ENCODE results near the gene ADAP1. TPM values are rescaled to one million over a fixed set of nuclear protein-coding genes. Genes with fewer than 3 reads are reported as not detected.
"Not testable (repeated sequence)": the region's sequence is repeated elsewhere in the genome, so short reads cannot be mapped to it uniquely, and the experiment has no call there.

ADAP1 gene
- total and polyA plus RNA-seq, 8 donors, result 2.2 to 169 (median 22.6) TPM

DNA sequence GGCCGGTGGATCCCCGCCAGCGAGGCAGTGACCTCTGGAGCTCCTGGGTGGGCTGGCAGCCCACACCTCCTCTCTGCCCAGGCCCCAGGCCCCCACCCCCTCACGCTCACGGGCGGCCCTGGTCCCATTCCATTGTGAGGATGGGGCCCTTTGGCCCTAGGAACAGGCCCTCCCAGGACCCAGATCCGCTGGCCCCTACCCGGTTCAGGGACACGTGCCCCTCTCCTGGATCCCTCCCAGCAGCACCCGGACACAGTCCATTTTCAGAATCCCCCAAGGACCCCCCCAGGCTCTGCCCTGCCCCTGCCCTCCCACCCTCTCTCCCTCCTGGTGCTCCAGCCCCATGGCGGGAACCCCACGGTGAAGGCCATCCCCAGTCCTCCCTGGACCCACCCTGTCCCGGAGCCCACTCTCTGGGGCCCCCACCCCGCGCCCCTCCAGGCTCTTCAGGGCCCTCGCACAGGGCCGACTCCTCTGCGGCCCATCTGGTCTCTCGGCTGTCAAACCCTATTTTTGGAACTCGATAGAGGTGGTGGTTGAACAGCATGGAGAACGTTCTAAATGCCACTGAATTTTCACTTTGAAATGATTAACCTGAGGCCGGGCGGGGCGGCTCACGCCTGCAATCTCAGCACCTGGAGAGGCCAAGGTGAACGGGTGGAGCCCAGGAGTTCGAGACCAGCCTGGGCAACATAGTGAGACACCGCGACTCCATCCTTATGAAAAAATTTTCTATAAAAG lies 8.1 kb downstream of the ADAP1 start:
- Histone ChIP-seq H3K9me3 (no peaks in the 10 kb centered on the region), H3K36me3 (peaks cover 0 to 8% (median 0%) of the 10 kb centered on the region in 4 donors), H3K27ac (peak overlapping the region; percentile 77 to 90 (median 85)), H3K4me1 (peaks cover 0 to 45% (median 14%) of the 10 kb centered on the region in 4 donors), H3K27me3 (peaks cover 0 to 8% (median 0%) of the 10 kb centered on the region in 3 donors), H3K4me3 (no peak overlapping the region)
- intact Hi-C loops (cut with DNase I; ENCODE audit: low total_unique reads), result no loop called here
- 44 to 70% (median 49%) methylated on average over 24 to 29 of the region's 29 CpGs for WGBS, 5 donors
- DNase-seq, result peak; percentile 45 to 78
- TF ChIP-seq EP300 (IDR thresholded peaks at IDR 0.05) (no peak), POLR2AphosphoS5 (IDR thresholded peaks at IDR 0.05) (no peak), POLR2A (IDR thresholded peaks at IDR 0.05) (no peak)
- TF ChIP-seq, protein P1, sequence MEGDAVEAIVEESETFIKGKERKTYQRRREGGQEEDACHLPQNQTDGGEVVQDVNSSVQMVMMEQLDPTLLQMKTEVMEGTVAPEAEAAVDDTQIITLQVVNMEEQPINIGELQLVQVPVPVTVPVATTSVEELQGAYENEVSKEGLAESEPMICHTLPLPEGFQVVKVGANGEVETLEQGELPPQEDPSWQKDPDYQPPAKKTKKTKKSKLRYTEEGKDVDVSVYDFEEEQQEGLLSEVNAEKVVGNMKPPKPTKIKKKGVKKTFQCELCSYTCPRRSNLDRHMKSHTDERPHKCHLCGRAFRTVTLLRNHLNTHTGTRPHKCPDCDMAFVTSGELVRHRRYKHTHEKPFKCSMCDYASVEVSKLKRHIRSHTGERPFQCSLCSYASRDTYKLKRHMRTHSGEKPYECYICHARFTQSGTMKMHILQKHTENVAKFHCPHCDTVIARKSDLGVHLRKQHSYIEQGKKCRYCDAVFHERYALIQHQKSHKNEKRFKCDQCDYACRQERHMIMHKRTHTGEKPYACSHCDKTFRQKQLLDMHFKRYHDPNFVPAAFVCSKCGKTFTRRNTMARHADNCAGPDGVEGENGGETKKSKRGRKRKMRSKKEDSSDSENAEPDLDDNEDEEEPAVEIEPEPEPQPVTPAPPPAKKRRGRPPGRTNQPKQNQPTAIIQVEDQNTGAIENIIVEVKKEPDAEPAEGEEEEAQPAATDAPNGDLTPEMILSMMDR (IDR thresholded peaks at IDR 0.05), result no peak

DNA sequence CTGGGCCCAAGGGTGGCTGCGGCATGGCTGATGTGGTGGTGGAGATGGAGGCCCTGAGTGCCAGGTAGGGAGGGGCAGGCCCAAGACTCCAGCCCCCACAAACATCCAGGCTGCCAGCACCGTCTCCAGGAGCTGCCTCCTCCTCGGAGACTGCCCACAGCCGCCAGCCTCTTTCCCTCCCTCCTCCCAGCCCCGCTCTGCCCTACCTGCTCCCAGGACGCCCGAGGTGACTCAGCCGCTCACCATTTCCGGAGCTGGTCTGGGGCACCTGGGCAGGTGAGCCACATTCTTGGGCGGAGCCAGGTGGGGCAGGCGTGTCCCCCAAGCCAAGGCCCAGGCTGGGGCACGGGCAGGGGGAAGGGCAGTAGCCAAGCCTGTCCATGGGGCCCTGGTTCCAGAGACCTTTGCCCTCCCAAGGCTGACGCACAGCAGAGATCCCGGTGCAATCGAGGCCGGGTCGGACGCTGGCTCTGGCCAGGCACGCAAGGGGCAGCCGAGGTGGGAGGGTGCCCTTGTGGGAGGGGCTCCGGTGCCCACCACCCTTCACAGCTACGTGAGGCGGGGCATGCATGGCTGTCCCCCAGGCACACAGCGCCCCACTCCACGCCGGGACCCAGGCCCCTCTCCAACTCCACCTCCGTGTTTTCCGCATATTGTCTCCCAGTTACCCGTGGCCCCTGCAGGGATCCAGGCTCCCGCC lies 8.8 kb downstream of the ADAP1 start:
- WGBS, 5 donors, result 26 to 61% (median 36%) methylated on average over 21 to 30 of the region's 30 CpGs
- peaks cover 0 to 8% (median 0%) of the 10 kb centered on the region in 4 donors for H3K36me3 ChIP-seq
- H3K9me3 ChIP-seq, result peaks cover 0 to 5% (median 0%) of the 10 kb centered on the region in 4 donors
- TF ChIP-seq POLR2A (IDR thresholded peaks at IDR 0.05), result peak in 2 of 4 donors; percentile 43 to 64
- peak in 2 of 3 donors; percentile 88 to 95 for TF ChIP-seq POLR2AphosphoS5 (IDR thresholded peaks at IDR 0.05)
- TF ChIP-seq, protein P1 (IDR thresholded peaks at IDR 0.05), result no peak
- peak overlapping the region; percentile 20 to 43 (median 28) for H3K4me3 ChIP-seq
- H3K27me3 ChIP-seq, result peaks cover 0 to 8% (median 0%) of the 10 kb centered on the region in 3 donors
- peaks cover 0 to 45% (median 14%) of the 10 kb centered on the region in 4 donors for H3K4me1 ChIP-seq
- peak overlapping the region; percentile 77 to 90 (median 85) for H3K27ac ChIP-seq
- intact Hi-C loops (cut with DNase I; ENCODE audit: low total_unique reads), result no loop called here
- peak; percentile 94 to 96 for DNase-seq

DNA sequence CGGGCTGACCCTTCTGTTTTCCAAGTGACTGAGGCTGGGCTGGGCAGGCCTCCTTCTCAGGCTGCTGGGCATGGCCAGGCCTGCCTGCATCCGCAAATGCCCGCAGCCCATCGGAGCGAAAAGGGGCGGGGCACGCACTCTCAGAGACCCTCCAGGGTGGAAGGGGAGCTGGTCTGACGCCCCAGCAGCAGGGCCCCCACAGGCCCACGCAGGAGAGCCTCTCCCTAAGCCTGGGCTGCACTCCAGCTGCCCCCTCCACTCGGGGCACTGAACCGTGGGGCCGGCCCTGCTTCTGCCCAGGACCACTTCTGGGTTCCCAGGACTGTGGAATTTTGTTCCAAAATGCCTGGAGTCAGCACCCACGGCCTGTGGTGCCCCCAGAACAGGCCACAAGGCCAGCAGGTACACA lies 9.3 kb downstream of the ADAP1 start:
- H3K4me1 ChIP-seq, result peaks cover 0 to 40% (median 14%) of the 10 kb centered on the region in 4 donors
- H3K27me3 ChIP-seq, result peaks cover 0 to 8% (median 0%) of the 10 kb centered on the region in 3 donors
- peak overlapping the region; percentile 20 to 43 (median 28) for H3K4me3 ChIP-seq
- H3K9me3 ChIP-seq, result peaks cover 0 to 8% (median 0%) of the 10 kb centered on the region in 4 donors
- no peak for DNase-seq
- TF ChIP-seq EP300 (IDR thresholded peaks at IDR 0.05) (no peak), POLR2AphosphoS5 (IDR thresholded peaks at IDR 0.05) (no peak), POLR2A (IDR thresholded peaks at IDR 0.05) (no peak)
- TF ChIP-seq, protein P1 (IDR thresholded peaks at IDR 0.05), result no peak
- peaks cover 0 to 8% (median 0%) of the 10 kb centered on the region in 4 donors for H3K36me3 ChIP-seq
- peak overlapping the region; percentile 77 to 90 (median 85) for H3K27ac ChIP-seq
- WGBS, 5 donors, result 16 to 46% (median 31%) methylated on average over 4 to 13 of the region's 13 CpGs
- intact Hi-C loops (cut with DNase I; ENCODE audit: low total_unique reads), result no loop called here

DNA sequence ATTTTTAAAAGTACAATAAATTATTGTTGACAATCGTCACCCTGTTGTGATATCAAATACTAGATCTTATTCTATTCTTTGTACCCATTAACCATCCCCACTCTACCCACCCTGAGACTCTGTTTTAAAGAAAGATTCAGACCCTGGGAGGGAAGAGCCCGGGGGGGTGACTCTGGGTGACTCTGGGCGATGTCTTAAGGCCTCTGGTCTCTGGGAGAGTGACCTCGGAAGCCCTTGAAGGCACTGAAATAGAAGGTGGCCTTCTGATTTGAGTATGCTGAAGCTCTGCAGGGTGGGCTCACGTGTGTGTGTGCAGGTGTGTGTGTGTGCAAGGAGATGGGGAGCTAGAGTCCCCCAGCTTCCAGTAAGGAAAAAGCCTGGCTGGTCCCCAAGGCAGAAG lies 9.7 kb downstream of the ADAP1 start:
- DNase-seq, result no peak
- TF ChIP-seq, protein P1 (IDR thresholded peaks at IDR 0.05), result no peak
- TF ChIP-seq POLR2A (IDR thresholded peaks at IDR 0.05), result no peak
- TF ChIP-seq EP300 (IDR thresholded peaks at IDR 0.05), result no peak
- no peak for TF ChIP-seq POLR2AphosphoS5 (IDR thresholded peaks at IDR 0.05)
- peak overlapping the region; percentile 77 to 90 (median 85) for H3K27ac ChIP-seq
- peaks cover 0 to 36% (median 14%) of the 10 kb centered on the region in 4 donors for H3K4me1 ChIP-seq
- WGBS, 5 donors, result 45 to 75% (median 52%) methylated on average over 5 of the region's 5 CpGs
- intact Hi-C loops (cut with DNase I; ENCODE audit: low total_unique reads), result no loop called here
- H3K27me3 ChIP-seq, result peaks cover 0 to 6% (median 0%) of the 10 kb centered on the region in 3 donors
- peak overlapping the region; percentile 20 to 43 (median 28) for H3K4me3 ChIP-seq
- peaks cover 0 to 8% (median 0%) of the 10 kb centered on the region in 4 donors for H3K9me3 ChIP-seq
- H3K36me3 ChIP-seq, result peaks cover 0 to 5% (median 0%) of the 10 kb centered on the region in 4 donors

DNA sequence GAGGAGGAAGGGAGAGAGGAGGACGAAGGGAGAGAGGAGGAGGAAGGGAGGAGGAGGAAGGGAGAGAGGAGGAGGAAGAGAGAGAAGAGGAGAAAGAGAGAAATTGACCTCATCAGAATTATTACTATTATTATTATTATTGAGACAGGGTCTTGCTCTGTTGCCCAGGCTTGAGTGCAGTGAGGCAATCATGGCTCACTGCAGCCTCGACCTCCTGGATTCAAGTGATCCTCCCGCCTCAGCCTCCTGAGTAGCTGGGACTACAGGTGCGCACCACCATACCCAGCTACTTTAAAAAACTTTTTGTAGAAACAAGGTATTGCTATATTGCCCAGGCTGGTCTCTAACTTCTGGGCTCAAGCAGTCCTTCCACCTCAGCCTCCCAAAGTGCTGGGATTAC lies 10.7 kb downstream of the ADAP1 start:
- H3K36me3 ChIP-seq; H3K27me3 ChIP-seq; H3K4me3 ChIP-seq; intact Hi-C loops (cut with DNase I; ENCODE audit: low total_unique reads); H3K9me3 ChIP-seq; DNase-seq; H3K27ac ChIP-seq: not testable (repeated sequence)
- 79 to 93% (median 88%) methylated on average over 4 of the region's 4 CpGs for WGBS, 5 donors
- H3K4me1 ChIP-seq, result peaks cover 0 to 27% (median 10%) of the 10 kb centered on the region in 4 donors
